IPS-15b (cell line): ENCODE results near the gene ZCCHC12.
A peak's percentile ranks its signal among the peaks of the same experiment; 100 is the strongest.
"Not testable (repeated sequence)": the region's sequence is repeated elsewhere in the genome, so short reads cannot be mapped to it uniquely, and the experiment has no call there.

Source experiments
- H3K27me3 ChIP-seq: one replicate; pipeline ENCODE4 v1.6.1; 2013; ENCODE audit warnings: low read length; ENCODE audit not compliant: control insufficient read depth, insufficient read depth
- H3K36me3 ChIP-seq: one replicate; pipeline ENCODE4 v1.6.1; 2013; ENCODE audit warnings: low read length; ENCODE audit not compliant: control insufficient read depth, insufficient read depth
- H3K4me1 ChIP-seq: one replicate; pipeline ENCODE4 v1.6.1; 2013; ENCODE audit warnings: mild to moderate bottlenecking, low read length; ENCODE audit not compliant: control insufficient read depth, insufficient read depth
- H3K4me3 ChIP-seq: one replicate; pipeline ENCODE4 v1.5.1; 2013; ENCODE audit warnings: low read depth, low read length
- H3K9ac ChIP-seq: one replicate; pipeline ENCODE4 v1.6.1; 2013; ENCODE audit warnings: low read depth, mild to moderate bottlenecking, low read length
- H3K9me3 ChIP-seq: one replicate; pipeline ENCODE4 v1.6.1; 2013; ENCODE audit warnings: mild to moderate bottlenecking, low read length; ENCODE audit not compliant: control insufficient read depth, insufficient read depth

Gene ZCCHC12

GRCh38 chrX:118823263-118824172 is at the start of gene ZCCHC12:
Gene ZCCHC12, plus strand, starts transcription at chrX:118823824. Its CDS starts 1,421 bp downstream, at chrX:118825245.
- no peaks in the 10 kb centered on the region for H3K4me1 ChIP-seq
- peaks cover 6% of the 10 kb centered on the region for H3K9me3 ChIP-seq
- H3K27me3 ChIP-seq, result peaks cover 77% of the 10 kb centered on the region
- H3K36me3 ChIP-seq, result no peaks in the 10 kb centered on the region
- peak within 1 kb of the TSS; percentile 50 for H3K4me3 ChIP-seq
- H3K9ac ChIP-seq, result no peak within 1 kb of the TSS

GRCh38 chrX:118779581-118779980 is 44.0 kb upstream of the ZCCHC12 start:
- Histone ChIP-seq H3K4me3 (no peak overlapping the region), H3K9ac (no peak overlapping the region), H3K36me3 (no peaks in the 10 kb centered on the region), H3K4me1 (no peaks in the 10 kb centered on the region), H3K27me3 (no peaks in the 10 kb centered on the region), H3K9me3 (no peaks in the 10 kb centered on the region)

GRCh38 chrX:118780509-118780908 is 43.1 kb upstream of the ZCCHC12 start:
- Histone ChIP-seq H3K9ac (no peak overlapping the region), H3K9me3 (no peaks in the 10 kb centered on the region), H3K36me3 (no peaks in the 10 kb centered on the region), H3K4me1 (no peaks in the 10 kb centered on the region), H3K27me3 (no peaks in the 10 kb centered on the region), H3K4me3 (no peak overlapping the region)

- H3K4me1 ChIP-seq, result no peaks in the 10 kb centered on the region
- H3K4me3 ChIP-seq, result no peak overlapping the region
- H3K9me3 ChIP-seq, result no peaks in the 10 kb centered on the region
- no peak overlapping the region for H3K9ac ChIP-seq
- H3K36me3 ChIP-seq, result no peaks in the 10 kb centered on the region
- no peaks in the 10 kb centered on the region for H3K27me3 ChIP-seq
Measured at GRCh38 chrX:118780911-118781310, 42.7 kb upstream of the ZCCHC12 start.

GRCh38 chrX:118795528-118796280 is 27.9 kb upstream of the ZCCHC12 start:
- Histone ChIP-seq H3K4me1 (no peaks in the 10 kb centered on the region), H3K4me3 (no peak overlapping the region), H3K36me3 (no peaks in the 10 kb centered on the region), H3K9me3 (no peaks in the 10 kb centered on the region), H3K27me3 (no peaks in the 10 kb centered on the region), H3K9ac (no peak overlapping the region)

- Histone ChIP-seq H3K4me3 (no peak overlapping the region), H3K9ac (no peak overlapping the region), H3K9me3 (no peaks in the 10 kb centered on the region), H3K4me1 (no peaks in the 10 kb centered on the region), H3K27me3 (peaks cover 2% of the 10 kb centered on the region), H3K36me3 (no peaks in the 10 kb centered on the region)
Measured at GRCh38 chrX:118802857-118803256, 20.8 kb upstream of the ZCCHC12 start.

- Histone ChIP-seq H3K9ac (no peak overlapping the region), H3K27me3 (no peaks in the 10 kb centered on the region), H3K4me3 (no peak overlapping the region), H3K4me1 (no peaks in the 10 kb centered on the region), H3K36me3 (no peaks in the 10 kb centered on the region), H3K9me3 (no peaks in the 10 kb centered on the region)
Measured at GRCh38 chrX:118807151-118808017, 16.2 kb upstream of the ZCCHC12 start.

- H3K4me3 ChIP-seq, H3K36me3 ChIP-seq, H3K4me1 ChIP-seq, H3K9me3 ChIP-seq, H3K9ac ChIP-seq: not testable (repeated sequence)
- H3K27me3 ChIP-seq, result peaks cover 20% of the 10 kb centered on the region
Measured at GRCh38 chrX:118817257-118817656, 6.4 kb upstream of the ZCCHC12 start.

- Histone ChIP-seq H3K27me3 (peaks cover 85% of the 10 kb centered on the region), H3K4me3 (peak overlapping the region; percentile 50), H3K4me1 (no peaks in the 10 kb centered on the region), H3K9ac (no peak overlapping the region), H3K36me3 (no peaks in the 10 kb centered on the region), H3K9me3 (peaks cover 6% of the 10 kb centered on the region)
Measured at GRCh38 chrX:118824173-118824730, 628 bp downstream of the ZCCHC12 start.

GRCh38 chrX:118825227-118825626 is 1.6 kb downstream of the ZCCHC12 start:
- H3K9ac ChIP-seq, result no peak overlapping the region
- peaks cover 6% of the 10 kb centered on the region for H3K9me3 ChIP-seq
- H3K4me1 ChIP-seq, result no peaks in the 10 kb centered on the region
- peaks cover 93% of the 10 kb centered on the region for H3K27me3 ChIP-seq
- H3K36me3 ChIP-seq, result no peaks in the 10 kb centered on the region
- peak overlapping the region; percentile 13 for H3K4me3 ChIP-seq

- Histone ChIP-seq H3K4me3 (peak overlapping the region; percentile 56), H3K27me3 (peaks cover 12% of the 10 kb centered on the region), H3K9ac (no peak overlapping the region)
Measured at GRCh38 chrX:118839334-118839958, 15.8 kb downstream of the ZCCHC12 start.

More at GRCh38 chrX:118839334-118839958, 15.8 kb downstream of the ZCCHC12 start:
- no peaks in the 10 kb centered on the region for H3K4me1 ChIP-seq
- H3K36me3 ChIP-seq, result no peaks in the 10 kb centered on the region
- H3K9me3 ChIP-seq, result no peaks in the 10 kb centered on the region
